Tibial artery (tissue), 4 donors: ENCODE results near the gene SIPA1L3.
"Not testable (repeated sequence)": the region's sequence is repeated elsewhere in the genome, so short reads cannot be mapped to it uniquely, and the experiment has no call there.

Experiments
- DNase-seq, 2 donors: peaks; one replicate each; pipeline ENCODE4 v3.0.0-alpha.2; 2019
- H3K27ac ChIP-seq, 2 donors: fragments of 200-600 bp; sonication (generic) in 1 of 2; 1 replicate in 1 of 2; 2 replicates in 1 of 2; pipeline ENCODE4 v1.5.1; 2018 to 2019; ENCODE audit warnings: mild to moderate bottlenecking in 1 of 2
- H3K27me3 ChIP-seq, 2 donors: fragments of 200-600 bp; sonication (generic) in 1 of 2; one replicate each; pipeline versions ENCODE4 v1.5.1 to v1.6.0; 2016 to 2019
- H3K36me3 ChIP-seq, 3 donors: fragments of 200-600 bp; sonication (generic) in 2 of 3; one replicate each; pipeline ENCODE4 v1.5.1; 2016 to 2019; ENCODE audit warnings: mild to moderate bottlenecking in 2 of 3
- H3K4me1 ChIP-seq, 4 donors: fragments of 200-600 bp; sonication (generic) in 2 of 4; 1 replicate in 3 of 4; 2 replicates in 1 of 4; pipeline ENCODE4 v1.5.1; 2016 to 2019
- H3K4me3 ChIP-seq, 2 donors: fragments of 200-600 bp; sonication (generic) in 1 of 2; 1 replicate in 1 of 2; 2 replicates in 1 of 2; pipeline ENCODE4 v1.5.1; 2018 to 2019; ENCODE audit warnings: mild to moderate bottlenecking in 2 of 2
- H3K9me3 ChIP-seq, 3 donors: fragments of 200-600 bp; sonication (generic) in 1 of 3; one replicate each; pipeline ENCODE4 v1.5.1; 2016 to 2019
- CTCF ChIP-seq, 2 experiments: fragments of 200-600 bp in 1 of 2; fragments of 450-650 bp in 1 of 2; IDR thresholded peaks; one replicate each; pipeline ENCODE4 v1.5.1; 2017 to 2019; ENCODE audit warnings: antibody characterized with exemption in 2 of 2, mild to moderate bottlenecking in 1 of 2, moderate library complexity in 1 of 2
- intact Hi-C: fragments of 100-400 bp; cut with DNase I; formaldehyde crosslinking; loops from one replicate; pipeline ENCODE4 v1.15.0; 2023; ENCODE audit warnings: low total_unique reads

The SIPA1L3 gene

DNA sequence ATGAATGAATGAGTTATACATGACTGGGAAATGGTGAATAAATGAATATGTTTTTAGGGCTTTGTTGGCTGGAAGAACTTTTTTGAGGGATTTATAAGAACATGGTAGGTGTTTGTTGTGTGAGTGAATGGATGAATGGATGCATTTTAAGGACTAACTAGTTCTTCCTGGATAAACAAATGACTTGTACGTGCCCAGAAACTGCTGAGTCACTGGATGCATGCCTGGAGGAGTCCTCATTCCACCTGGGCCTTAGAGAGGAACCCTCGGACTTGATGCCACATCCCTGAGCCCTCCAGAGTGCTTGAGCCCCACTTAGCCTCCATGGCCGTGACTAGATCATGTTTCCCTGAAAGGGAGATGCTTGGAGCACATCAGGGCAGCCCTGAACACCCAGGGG is 163.6 kb downstream of the SIPA1L3 start:
- intact Hi-C loops: no loop called here
- no peak for TF ChIP-seq CTCF (IDR thresholded peaks at IDR 0.05)
- Histone ChIP-seq H3K27me3 (no peaks in the 10 kb centered on the region), H3K27ac (no peak overlapping the region), H3K4me1 (no peaks in the 10 kb centered on the region), H3K36me3 (peaks cover 0 to 8% (median 0%) of the 10 kb centered on the region in 3 donors), H3K9me3 (no peaks in the 10 kb centered on the region), H3K4me3 (no peak overlapping the region)
- DNase-seq: no peak

GRCh38 chr19:38071054-38071453 is 164.0 kb downstream of the SIPA1L3 start:
- H3K4me3 ChIP-seq, H3K9me3 ChIP-seq, H3K27ac ChIP-seq, H3K36me3 ChIP-seq, intact Hi-C loops, H3K4me1 ChIP-seq, H3K27me3 ChIP-seq, DNase-seq: not testable (repeated sequence)

- DNase-seq: no peak
- no peak overlapping the region for H3K4me3 ChIP-seq
- H3K9me3 ChIP-seq: peaks cover 0 to 6% (median 0%) of the 10 kb centered on the region in 3 donors
- no peaks in the 10 kb centered on the region for H3K4me1 ChIP-seq
- no peak overlapping the region for H3K27ac ChIP-seq
- intact Hi-C loops: no loop called here
- H3K36me3 ChIP-seq: peaks cover 0 to 12% (median 0%) of the 10 kb centered on the region in 3 donors
- no peak for TF ChIP-seq CTCF (IDR thresholded peaks at IDR 0.05)
- H3K27me3 ChIP-seq: no peaks in the 10 kb centered on the region
Observed at GRCh38 chr19:38071647-38072046, 164.6 kb downstream of the SIPA1L3 start.

- Histone ChIP-seq H3K36me3 (peaks cover 0 to 12% (median 0%) of the 10 kb centered on the region in 3 donors), H3K4me3 (no peak overlapping the region), H3K4me1 (no peaks in the 10 kb centered on the region), H3K27me3 (no peaks in the 10 kb centered on the region), H3K27ac (no peak overlapping the region), H3K9me3 (peaks cover 0 to 8% (median 0%) of the 10 kb centered on the region in 3 donors)
- no peak for TF ChIP-seq CTCF (IDR thresholded peaks at IDR 0.05)
- no peak for DNase-seq
- intact Hi-C loops: no loop called here
Observed at GRCh38 chr19:38072776-38073750, 166.1 kb downstream of the SIPA1L3 start.

DNA sequence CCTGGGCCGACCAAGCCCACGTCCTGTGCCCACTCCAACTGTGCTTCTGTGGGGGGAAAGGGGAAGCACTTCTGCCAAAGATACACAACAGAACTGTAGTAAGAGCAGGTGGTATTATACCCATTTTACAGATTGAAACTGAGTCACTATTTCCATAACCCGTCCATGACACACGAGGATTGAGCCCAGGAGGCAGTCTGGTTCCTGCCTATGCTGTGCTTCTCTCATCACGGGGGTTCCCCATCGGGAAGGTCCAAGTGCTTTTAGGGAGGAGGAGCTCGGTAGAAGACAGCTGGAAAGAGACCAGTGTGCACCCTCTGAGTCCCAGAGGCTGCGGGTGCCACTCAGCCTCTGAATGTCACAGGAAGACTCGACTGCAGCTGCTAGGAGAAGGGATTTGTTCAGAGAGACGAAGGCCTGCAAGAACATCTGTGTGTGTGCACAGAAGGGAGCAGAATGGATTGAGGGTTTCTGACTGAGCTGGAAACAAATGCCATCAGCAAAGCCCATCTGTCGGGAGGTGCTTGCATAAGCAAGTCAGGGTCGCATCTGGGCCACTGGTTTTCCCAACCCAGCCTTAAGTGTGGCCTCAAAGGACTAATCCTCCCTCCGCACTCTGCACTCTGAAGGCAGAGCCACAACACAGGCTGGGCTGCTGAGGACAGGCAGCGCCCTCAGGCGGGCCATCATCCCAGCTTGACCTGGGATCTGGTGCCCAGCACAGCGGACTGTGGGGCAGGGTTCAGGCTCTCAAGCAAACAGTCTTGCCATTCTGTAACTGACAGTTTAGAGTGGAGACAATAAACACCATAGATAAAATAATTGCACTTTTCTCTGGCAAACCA is 167.1 kb downstream of the SIPA1L3 start:
- TF ChIP-seq CTCF (IDR thresholded peaks at IDR 0.05): no peak
- peaks cover 0 to 8% (median 0%) of the 10 kb centered on the region in 3 donors for H3K9me3 ChIP-seq
- no peak for DNase-seq
- H3K36me3 ChIP-seq: peaks cover 0 to 12% (median 0%) of the 10 kb centered on the region in 3 donors
- intact Hi-C loops: no loop called here
- no peak overlapping the region for H3K4me3 ChIP-seq
- H3K27me3 ChIP-seq: no peaks in the 10 kb centered on the region
- no peaks in the 10 kb centered on the region for H3K4me1 ChIP-seq
- no peak overlapping the region for H3K27ac ChIP-seq
